Right cardiac atrium (tissue), 5 donors: ENCODE measurements around the gene IRX4. TPM values are rescaled to one million over a fixed set of nuclear protein-coding genes. Genes with fewer than 3 reads are reported as not detected.

Source experiments
- ATAC-seq, 2 donors: fragments of 200-7000 bp; cut with Tn5 transposase; one replicate each; pipeline versions ENCODE4 v1.8.0 to v1.9.1; 2020; ENCODE audit warnings: moderate library complexity in 2 of 2, mild to moderate bottlenecking in 1 of 2
- DNase-seq, 3 donors: peaks; one replicate each; pipeline ENCODE4 v3.0.0-alpha.2; 2020
- H3K27ac ChIP-seq: one replicate; pipeline ENCODE4 v1.5.1; 2013; ENCODE audit warnings: mild to moderate bottlenecking, low read length, control low read depth, moderate library complexity
- H3K27me3 ChIP-seq: one replicate; pipeline ENCODE4 v1.6.1; 2013; ENCODE audit not compliant: control insufficient read depth, insufficient read depth
- H3K4me1 ChIP-seq: one replicate; pipeline ENCODE4 v1.6.1; 2013; ENCODE audit warnings: low read length; ENCODE audit not compliant: control insufficient read depth, insufficient read depth
- H3K4me3 ChIP-seq: one replicate; pipeline ENCODE4 v1.5.1; 2013; ENCODE audit warnings: low read length, control low read depth
- H3K9me3 ChIP-seq: one replicate; pipeline ENCODE4 v1.6.1; 2013; ENCODE audit warnings: low read length; ENCODE audit not compliant: control insufficient read depth
- WGBS: extraction: QIAGEN DNeasy Blood & Tissue Kit; methylation state at CpG from one replicate; pipeline ENCODE4 v1.1.7; 2013; 5-methylcytosine and 5-hydroxymethylcytosine counted together
- intact Hi-C, 4 donors: fragments of 100-400 bp; cut with DNase I; formaldehyde crosslinking; loops; one replicate each; pipeline versions ENCODE4 v1.11.0 to v1.14.0; 2022 to 2023
- polyA plus RNA-seq: library from polyadenylated mRNA; stranded (reverse); fragments of 200-250 nt; gene quantifications from one replicate; pipeline ENCODE4 v1.2.3, GENCODE V29; 2013
- total RNA-seq, 4 donors: library from RNA; stranded (reverse); fragmentation: NEBNext Ultra II Directional; extraction: Animal tissue kit (Norgen Biotek cat#: 25700); gene quantifications; one replicate each; pipeline ENCODE4 v1.2.1, GENCODE V29; 2021
- donor health status: healthy with polysubstance abuse.
- donor health status: DM: no; HTN: yes; CAD: no.
- donor health status: DM: no; HTN: no; CAD: no.
- donor health status: DM: no; HTN: yes; CAD: no; lungs with severe emphysema.
- donor health status: DM: yes; HTN: yes; CAD: no.

The IRX4 gene
- total and polyA plus RNA-seq, 5 donors: 0.21 TPM; not detected in 4

- no peak for DNase-seq
- 88% methylated on average over 15 of the region's 15 CpGs for WGBS
- Histone ChIP-seq H3K27me3 (no peaks in the 10 kb centered on the region), H3K4me3 (no peak overlapping the region), H3K27ac (no peak overlapping the region), H3K4me1 (no peaks in the 10 kb centered on the region), H3K9me3 (no peaks in the 10 kb centered on the region)
- no peak for ATAC-seq
- intact Hi-C loops: no loop called here
Observed at GRCh38 chr5:1923341-1923740, 40.6 kb upstream of the IRX4 start.

- no peaks in the 10 kb centered on the region for H3K27me3 ChIP-seq
- H3K9me3 ChIP-seq: no peaks in the 10 kb centered on the region
- ATAC-seq (no peak), DNase-seq (no peak)
- H3K4me1 ChIP-seq: no peaks in the 10 kb centered on the region
- no peak overlapping the region for H3K4me3 ChIP-seq
- 87% methylated on average over 19 of the region's 19 CpGs for WGBS
- intact Hi-C loops: no loop called here
- H3K27ac ChIP-seq: no peak overlapping the region
Observed at GRCh38 chr5:1921711-1922110, 39.0 kb upstream of the IRX4 start.

GRCh38 chr5:1919750-1920149, 37.0 kb upstream of the IRX4 start:
- WGBS: 82% methylated on average over 6 of the region's 6 CpGs
- Histone ChIP-seq H3K9me3 (no peaks in the 10 kb centered on the region), H3K4me1 (no peaks in the 10 kb centered on the region), H3K27ac (no peak overlapping the region), H3K4me3 (no peak overlapping the region), H3K27me3 (no peaks in the 10 kb centered on the region)
- ATAC-seq: no peak
- DNase-seq: no peak
- intact Hi-C loops: no loop called here

- no peak overlapping the region for H3K4me3 ChIP-seq
- peaks cover 2% of the 10 kb centered on the region for H3K9me3 ChIP-seq
- WGBS: 81% methylated on average over 9 of the region's 9 CpGs
- no peaks in the 10 kb centered on the region for H3K4me1 ChIP-seq
- no peak for ATAC-seq
- H3K27ac ChIP-seq: no peak overlapping the region
- intact Hi-C loops: no loop called here
- H3K27me3 ChIP-seq: no peaks in the 10 kb centered on the region
- DNase-seq: no peak
Observed at GRCh38 chr5:1919209-1919566, 36.5 kb upstream of the IRX4 start.

GRCh38 chr5:1918488-1919208, 35.9 kb upstream of the IRX4 start:
- H3K9me3 ChIP-seq: peaks cover 2% of the 10 kb centered on the region
- DNase-seq: no peak
- no peak for ATAC-seq
- no peaks in the 10 kb centered on the region for H3K4me1 ChIP-seq
- intact Hi-C loops: no loop called here
- no peaks in the 10 kb centered on the region for H3K27me3 ChIP-seq
- no peak overlapping the region for H3K4me3 ChIP-seq
- 76% methylated on average over 18 of the region's 18 CpGs for whole genome bisulfite sequencing
- no peak overlapping the region for H3K27ac ChIP-seq

- 64% methylated on average over 13 of the region's 13 CpGs for WGBS
- H3K27me3 ChIP-seq: no peaks in the 10 kb centered on the region
- H3K4me3 ChIP-seq: no peak overlapping the region
- no peaks in the 10 kb centered on the region for H3K4me1 ChIP-seq
- DNase-seq (no peak), ATAC-seq (no peak)
- intact Hi-C loops: no loop called here
- H3K27ac ChIP-seq: no peak overlapping the region
- H3K9me3 ChIP-seq: peaks cover 2% of the 10 kb centered on the region
Observed at GRCh38 chr5:1917830-1918487, 35.2 kb upstream of the IRX4 start.

- H3K4me1 ChIP-seq: no peaks in the 10 kb centered on the region
- H3K9me3 ChIP-seq: peaks cover 2% of the 10 kb centered on the region
- no peak overlapping the region for H3K4me3 ChIP-seq
- H3K27ac ChIP-seq: no peak overlapping the region
- H3K27me3 ChIP-seq: no peaks in the 10 kb centered on the region
- DNase-seq (no peak), ATAC-seq (peak in 1 of 2 donors; percentile 10)
- 86% methylated on average over 34 of the region's 34 CpGs for WGBS
- intact Hi-C loops: no loop called here
Observed at GRCh38 chr5:1916041-1917001, 33.6 kb upstream of the IRX4 start.

GRCh38 chr5:1915316-1915715, 32.6 kb upstream of the IRX4 start:
- WGBS: 95% methylated on average over 8 of the region's 8 CpGs
- intact Hi-C loops: no loop called here
- ATAC-seq: no peak
- Histone ChIP-seq H3K4me3 (no peak overlapping the region), H3K9me3 (peaks cover 2% of the 10 kb centered on the region), H3K27ac (no peak overlapping the region), H3K27me3 (no peaks in the 10 kb centered on the region), H3K4me1 (no peaks in the 10 kb centered on the region)
- no peak for DNase-seq

GRCh38 chr5:1914471-1914870, 31.7 kb upstream of the IRX4 start:
- no peaks in the 10 kb centered on the region for H3K27me3 ChIP-seq
- 86% methylated on average over 8 of the region's 8 CpGs for WGBS
- H3K4me1 ChIP-seq: no peaks in the 10 kb centered on the region
- no peak overlapping the region for H3K4me3 ChIP-seq
- ATAC-seq (no peak), DNase-seq (no peak)
- intact Hi-C loops: no loop called here
- peaks cover 2% of the 10 kb centered on the region for H3K9me3 ChIP-seq
- no peak overlapping the region for H3K27ac ChIP-seq

- ATAC-seq: no peak
- intact Hi-C loops: no loop called here
- Histone ChIP-seq H3K27ac (no peak overlapping the region), H3K9me3 (peaks cover 2% of the 10 kb centered on the region), H3K4me1 (no peaks in the 10 kb centered on the region), H3K27me3 (no peaks in the 10 kb centered on the region), H3K4me3 (no peak overlapping the region)
- no peak for DNase-seq
- WGBS: 95% methylated on average over 15 of the region's 15 CpGs
Observed at GRCh38 chr5:1913578-1913977, 30.9 kb upstream of the IRX4 start.
